T-helper 17 cell (primary cell): ENCODE measurements around the gene USP6NL. TPM values are rescaled to one million over a fixed set of nuclear protein-coding genes. Genes with fewer than 3 reads are reported as not detected.

ENCODE experiments used
- ATAC-seq: fragments of 150-1000 bp; cut with Tn5 transposase; 2 replicates; pipeline ENCODE4 v1.10.0; 2021; ENCODE audit warnings: mild to moderate bottlenecking, moderate library complexity
- DNase-seq, 3 donors: peaks; one replicate each; pipeline versions ENCODE4 v3.0.0 to v3.0.0-alpha.2; 2020 to 2021
- H3K9me3 ChIP-seq: one replicate; pipeline ENCODE4 v1.7.0; 2013; ENCODE audit warnings: low read length, mild to moderate bottlenecking; ENCODE audit not compliant: control insufficient read depth, poor library complexity, severe bottlenecking
- H3K27ac Mint-ChIP-seq: one replicate; pipeline ENCODE4 v1.8.0; 2022; ENCODE audit warnings: mild to moderate bottlenecking, moderate library complexity, mixed read lengths
- H3K27me3 Mint-ChIP-seq: one replicate; pipeline ENCODE4 v1.8.0; 2022; ENCODE audit warnings: mixed read lengths
- H3K36me3 Mint-ChIP-seq: one replicate; pipeline ENCODE4 v1.8.0; 2022; ENCODE audit warnings: low read depth, mixed read lengths
- H3K4me1 Mint-ChIP-seq: one replicate; pipeline ENCODE4 v1.8.0; 2022; ENCODE audit warnings: mild to moderate bottlenecking, mixed read lengths
- H3K4me3 Mint-ChIP-seq: one replicate; pipeline ENCODE4 v1.8.0; 2022; ENCODE audit warnings: mild to moderate bottlenecking, moderate library complexity, mixed read lengths
- total RNA-seq, 4 donors: library from RNA in 2 of 4; stranded (reverse) in 2 of 4; gene quantifications; one replicate each; pipeline ENCODE4 v1.2.3 and lab custom pipeline; 2022 to 2026

Gene USP6NL
- total RNA-seq, 2 donors from 2014 or later: 2.5 to 5.6 TPM

DNA sequence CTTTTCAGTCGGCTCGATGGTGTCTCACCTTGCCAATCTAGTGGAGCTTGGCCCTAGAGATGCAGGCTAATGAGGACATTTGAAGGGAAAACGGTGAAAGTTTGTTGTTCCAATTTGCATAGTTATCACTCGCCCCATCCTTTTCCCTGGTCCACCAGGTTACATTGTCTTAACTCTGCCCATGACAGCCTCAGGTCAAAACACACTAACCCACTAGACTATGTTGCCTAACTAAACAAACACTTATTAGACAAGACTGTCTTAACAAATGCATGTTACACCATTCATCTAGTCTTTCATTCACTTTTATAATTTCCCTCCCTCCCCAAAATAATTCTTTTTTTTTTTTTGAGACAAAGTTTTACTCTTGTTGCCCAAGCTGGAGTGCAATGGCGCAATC, 40.7 kb downstream of the USP6NL start:
- DNase-seq (no peak), ATAC-seq (no peak)
- H3K27ac Mint-ChIP-seq: no peak overlapping the region
- no peak overlapping the region for H3K4me3 Mint-ChIP-seq
- peaks cover 3% of the 10 kb centered on the region for H3K36me3 Mint-ChIP-seq
- H3K9me3 ChIP-seq: no peaks in the 10 kb centered on the region
- H3K4me1 Mint-ChIP-seq: peaks cover 11% of the 10 kb centered on the region
- peaks cover 6% of the 10 kb centered on the region for H3K27me3 Mint-ChIP-seq

GRCh38 chr10:11569471-11569870, 42.0 kb downstream of the USP6NL start:
- no peak overlapping the region for H3K4me3 Mint-ChIP-seq

DNA sequence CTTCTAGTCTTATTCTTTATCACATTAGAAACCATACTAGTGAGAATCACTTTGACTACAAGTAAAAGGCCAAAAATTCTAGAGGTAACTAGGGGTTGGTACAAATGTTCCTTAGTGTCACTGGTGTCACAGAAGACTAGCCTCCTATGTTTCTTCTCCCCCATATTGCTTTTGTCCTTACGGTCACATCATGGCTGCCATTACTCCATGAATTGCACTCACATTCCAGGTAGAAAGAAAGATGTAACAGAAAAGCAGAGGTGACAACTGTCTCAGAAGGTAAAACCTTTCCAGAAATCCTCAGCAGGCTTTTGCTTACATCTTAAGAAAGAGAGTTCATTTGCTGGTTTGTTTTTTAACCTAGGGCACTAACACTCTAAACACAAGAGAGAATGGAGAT, 42.9 kb downstream of the USP6NL start:
- H3K4me1 Mint-ChIP-seq: peaks cover 2% of the 10 kb centered on the region
- H3K27ac Mint-ChIP-seq: no peak overlapping the region
- peaks cover 3% of the 10 kb centered on the region for H3K36me3 Mint-ChIP-seq
- no peaks in the 10 kb centered on the region for H3K27me3 Mint-ChIP-seq
- no peaks in the 10 kb centered on the region for H3K9me3 ChIP-seq
- no peak for DNase-seq
- ATAC-seq: no peak
- no peak overlapping the region for H3K4me3 Mint-ChIP-seq

More at GRCh38 chr10:11569471-11569870, 42.0 kb downstream of the USP6NL start:
- peaks cover 3% of the 10 kb centered on the region for H3K36me3 Mint-ChIP-seq
- no peak for DNase-seq
- no peak overlapping the region for H3K27ac Mint-ChIP-seq
- ATAC-seq: no peak
- H3K27me3 Mint-ChIP-seq: no peaks in the 10 kb centered on the region
- peaks cover 5% of the 10 kb centered on the region for H3K4me1 Mint-ChIP-seq
- H3K9me3 ChIP-seq: no peaks in the 10 kb centered on the region

DNA sequence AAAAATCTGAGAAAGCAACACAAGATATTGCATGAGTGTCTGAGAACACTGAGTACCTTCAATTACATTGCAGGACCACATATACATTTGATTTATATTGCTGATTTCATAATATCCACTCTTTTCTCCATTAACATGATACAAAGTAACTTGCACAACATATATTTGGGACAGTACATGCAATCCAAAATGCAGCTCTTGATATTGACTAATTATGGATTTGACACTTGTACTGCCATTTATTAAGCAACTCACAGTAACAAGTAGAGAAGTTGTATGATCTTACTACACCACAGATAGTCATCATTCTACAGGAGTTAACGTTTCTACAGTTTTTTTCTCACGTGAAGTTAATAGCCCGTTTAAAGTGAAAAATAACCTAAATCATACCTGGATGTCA, 46.7 kb downstream of the USP6NL start:
- Mint-ChIP-seq H3K36me3 (peaks cover 2% of the 10 kb centered on the region), H3K27ac (no peak overlapping the region), H3K4me3 (no peak overlapping the region), H3K27me3 (peaks cover 5% of the 10 kb centered on the region), H3K4me1 (peaks cover 5% of the 10 kb centered on the region)
- ATAC-seq (no peak), DNase-seq (no peak)
- H3K9me3 ChIP-seq: no peaks in the 10 kb centered on the region

DNA sequence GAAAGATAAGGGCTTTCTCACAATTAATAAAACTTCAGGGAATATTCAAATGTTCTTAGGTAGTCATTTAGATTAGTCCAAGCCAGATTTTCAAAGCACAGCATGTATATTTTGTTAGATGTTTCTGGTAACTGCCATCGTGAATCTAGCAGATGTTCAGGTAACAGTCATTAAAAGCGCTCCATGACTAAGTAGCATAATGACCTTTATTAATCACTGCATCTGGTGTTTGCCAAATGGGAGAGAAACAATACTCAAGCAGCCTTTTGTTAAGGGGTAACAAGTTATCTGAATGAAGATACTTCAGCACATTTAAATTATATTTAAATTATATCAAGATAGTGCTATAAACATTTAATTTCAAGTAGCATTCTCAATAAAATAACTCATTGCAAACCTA, 47.5 kb downstream of the USP6NL start:
- no peaks in the 10 kb centered on the region for H3K9me3 ChIP-seq
- no peak for ATAC-seq
- H3K27ac Mint-ChIP-seq: no peak overlapping the region
- H3K27me3 Mint-ChIP-seq: peaks cover 5% of the 10 kb centered on the region
- DNase-seq: no peak
- no peak overlapping the region for H3K4me3 Mint-ChIP-seq
- peaks cover 5% of the 10 kb centered on the region for H3K4me1 Mint-ChIP-seq
- peaks cover 2% of the 10 kb centered on the region for H3K36me3 Mint-ChIP-seq

DNA sequence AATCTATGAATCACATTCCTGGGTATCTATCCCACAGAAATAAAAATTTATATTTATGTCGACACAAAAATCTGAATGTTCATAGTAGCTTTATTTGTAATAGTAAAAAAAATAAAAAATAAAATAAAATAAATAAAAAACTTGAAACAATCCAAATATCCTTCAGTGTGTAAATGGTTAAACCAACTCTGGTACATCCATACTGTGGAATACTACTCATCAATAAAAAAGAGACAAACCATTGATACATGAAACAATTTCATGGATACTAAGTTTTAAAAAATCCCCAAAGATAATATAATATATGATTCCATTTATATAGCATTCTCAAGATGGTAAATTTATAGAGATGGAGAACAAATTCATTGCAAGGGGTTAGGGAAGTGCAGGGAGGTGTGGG, 48.6 kb downstream of the USP6NL start:
- ATAC-seq: no peak
- no peaks in the 10 kb centered on the region for H3K9me3 ChIP-seq
- peaks cover 5% of the 10 kb centered on the region for H3K27me3 Mint-ChIP-seq
- peaks cover 2% of the 10 kb centered on the region for H3K36me3 Mint-ChIP-seq
- H3K27ac Mint-ChIP-seq: no peak overlapping the region
- H3K4me1 Mint-ChIP-seq: peaks cover 5% of the 10 kb centered on the region
- no peak overlapping the region for H3K4me3 Mint-ChIP-seq
- DNase-seq: no peak

- no peaks in the 10 kb centered on the region for H3K9me3 ChIP-seq
- Mint-ChIP-seq H3K27me3 (peaks cover 12% of the 10 kb centered on the region), H3K27ac (no peak overlapping the region), H3K36me3 (peaks cover 4% of the 10 kb centered on the region), H3K4me1 (peaks cover 2% of the 10 kb centered on the region), H3K4me3 (peak overlapping the region; percentile 15)
- peak; percentile 36 for ATAC-seq
- no peak for DNase-seq
Observed at GRCh38 chr10:11560076-11560709, 51.3 kb downstream of the USP6NL start.

DNA sequence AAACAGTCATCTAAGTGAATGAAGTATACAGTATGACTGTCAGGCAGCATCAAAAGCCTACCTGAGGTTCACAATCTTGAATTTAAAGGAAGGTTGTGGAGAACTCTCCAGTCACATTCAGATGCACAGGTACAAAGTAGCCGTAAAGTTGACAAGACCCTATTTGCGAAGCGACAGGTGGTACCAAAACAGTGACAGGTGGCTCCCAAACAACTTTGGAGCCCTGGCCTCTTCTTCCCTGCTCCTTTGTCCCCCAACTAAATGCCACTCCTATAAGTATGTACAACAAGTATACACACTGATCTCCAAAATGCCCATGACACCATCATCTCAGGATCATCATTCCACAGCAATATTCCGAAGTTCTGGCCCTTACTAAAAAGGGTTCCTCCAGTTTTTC, 53.5 kb downstream of the USP6NL start:
- H3K36me3 Mint-ChIP-seq: peaks cover 4% of the 10 kb centered on the region
- no peak overlapping the region for H3K4me3 Mint-ChIP-seq
- ATAC-seq (no peak), DNase-seq (no peak)
- peaks cover 12% of the 10 kb centered on the region for H3K27me3 Mint-ChIP-seq
- H3K4me1 Mint-ChIP-seq: peaks cover 6% of the 10 kb centered on the region
- no peaks in the 10 kb centered on the region for H3K9me3 ChIP-seq
- H3K27ac Mint-ChIP-seq: no peak overlapping the region

- Mint-ChIP-seq H3K27me3 (peaks cover 12% of the 10 kb centered on the region), H3K27ac (no peak overlapping the region), H3K36me3 (peaks cover 4% of the 10 kb centered on the region), H3K4me1 (peaks cover 6% of the 10 kb centered on the region), H3K4me3 (no peak overlapping the region)
- ATAC-seq: no peak
- no peak for DNase-seq
- no peaks in the 10 kb centered on the region for H3K9me3 ChIP-seq
Observed at GRCh38 chr10:11557513-11557912, 53.9 kb downstream of the USP6NL start.

DNA sequence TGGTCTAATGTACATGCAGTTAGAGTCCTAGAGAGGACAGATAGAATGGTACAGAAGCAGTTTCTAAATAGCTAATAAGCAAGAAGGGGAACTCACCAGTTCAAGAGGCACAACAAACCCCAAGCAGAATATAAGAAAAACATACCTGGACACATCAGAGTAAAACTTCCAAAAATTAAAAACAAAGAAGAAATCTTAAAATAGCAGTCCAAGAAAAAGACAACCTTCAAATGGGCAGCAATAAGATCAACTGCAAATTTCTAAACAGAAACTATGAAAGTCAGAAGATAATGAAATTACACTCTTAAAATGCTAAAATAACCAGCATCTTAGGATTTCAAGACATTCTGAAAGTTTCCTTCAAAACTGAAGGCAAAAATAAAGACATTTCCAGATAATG, 55.9 kb downstream of the USP6NL start:
- Mint-ChIP-seq H3K4me3 (no peak overlapping the region), H3K27ac (no peak overlapping the region), H3K36me3 (peaks cover 2% of the 10 kb centered on the region), H3K27me3 (peaks cover 7% of the 10 kb centered on the region), H3K4me1 (peaks cover 6% of the 10 kb centered on the region)
- no peaks in the 10 kb centered on the region for H3K9me3 ChIP-seq
- DNase-seq (no peak), ATAC-seq (no peak)

GRCh38 chr10:11553773-11554381, 57.6 kb downstream of the USP6NL start:
- peaks cover 7% of the 10 kb centered on the region for H3K27me3 Mint-ChIP-seq
- ATAC-seq: no peak
- no peak overlapping the region for H3K27ac Mint-ChIP-seq
- peaks cover 2% of the 10 kb centered on the region for H3K36me3 Mint-ChIP-seq
- H3K4me3 Mint-ChIP-seq: no peak overlapping the region
- peaks cover 6% of the 10 kb centered on the region for H3K4me1 Mint-ChIP-seq
- H3K9me3 ChIP-seq: no peaks in the 10 kb centered on the region
- DNase-seq: no peak

DNA sequence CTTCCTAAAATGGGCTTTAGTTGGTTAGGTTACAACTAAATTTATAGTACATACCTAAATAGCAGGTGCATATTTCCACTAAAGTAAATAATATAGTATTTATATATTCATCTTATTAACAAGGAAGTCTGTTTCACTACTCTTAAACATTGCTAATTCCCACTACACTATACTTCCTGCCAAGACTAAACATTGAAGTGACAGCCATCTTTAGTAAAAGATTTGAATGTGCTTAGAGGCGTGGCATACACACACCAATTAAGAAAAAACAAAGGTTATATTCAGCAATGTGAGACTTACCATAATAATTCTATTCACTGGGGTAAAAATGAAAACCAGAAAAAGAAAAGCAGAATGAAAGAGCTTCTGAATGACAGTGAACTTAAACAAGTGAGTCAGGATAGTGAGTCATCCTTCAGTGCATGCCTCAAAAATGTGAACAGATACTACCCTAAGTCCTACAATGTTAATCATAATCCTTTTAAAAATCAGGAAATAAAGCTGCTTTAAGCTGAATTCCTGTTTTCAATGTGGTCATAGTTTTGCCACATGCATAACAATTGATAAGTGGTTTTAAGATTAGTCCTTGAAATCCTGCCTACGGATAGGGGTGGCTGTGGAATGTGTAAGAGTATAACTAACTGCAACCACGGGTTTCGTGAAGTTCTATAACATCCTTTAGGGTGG, 59.4 kb downstream of the USP6NL start:
- peak; percentile 32 for ATAC-seq
- H3K27me3 Mint-ChIP-seq: no peaks in the 10 kb centered on the region
- no peaks in the 10 kb centered on the region for H3K9me3 ChIP-seq
- no peak for DNase-seq
- H3K36me3 Mint-ChIP-seq: peaks cover 2% of the 10 kb centered on the region
- no peak overlapping the region for H3K4me3 Mint-ChIP-seq
- peaks cover 6% of the 10 kb centered on the region for H3K4me1 Mint-ChIP-seq
- no peak overlapping the region for H3K27ac Mint-ChIP-seq

DNA sequence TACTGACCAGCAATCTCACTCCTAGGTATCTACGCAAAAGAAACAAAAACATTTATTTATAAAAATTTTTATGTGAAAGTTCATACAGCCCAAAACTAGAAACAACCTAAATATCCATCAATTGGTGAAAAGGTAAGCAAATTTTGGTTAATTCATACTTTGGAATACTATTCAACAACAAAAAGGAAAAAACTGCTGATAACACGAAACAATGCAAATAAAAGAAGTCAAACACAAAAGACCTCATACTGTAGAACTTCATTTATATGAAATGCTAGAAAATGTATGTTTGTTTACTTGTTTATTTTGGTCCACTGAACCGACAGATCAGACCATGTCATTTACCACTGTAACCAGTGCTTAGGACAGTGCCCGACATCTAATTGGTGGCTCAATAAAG, 60.3 kb downstream of the USP6NL start:
- Mint-ChIP-seq H3K4me3 (no peak overlapping the region), H3K4me1 (peaks cover 6% of the 10 kb centered on the region), H3K36me3 (peaks cover 2% of the 10 kb centered on the region), H3K27me3 (no peaks in the 10 kb centered on the region), H3K27ac (no peak overlapping the region)
- H3K9me3 ChIP-seq: no peaks in the 10 kb centered on the region
- ATAC-seq: no peak
- DNase-seq: no peak

DNA sequence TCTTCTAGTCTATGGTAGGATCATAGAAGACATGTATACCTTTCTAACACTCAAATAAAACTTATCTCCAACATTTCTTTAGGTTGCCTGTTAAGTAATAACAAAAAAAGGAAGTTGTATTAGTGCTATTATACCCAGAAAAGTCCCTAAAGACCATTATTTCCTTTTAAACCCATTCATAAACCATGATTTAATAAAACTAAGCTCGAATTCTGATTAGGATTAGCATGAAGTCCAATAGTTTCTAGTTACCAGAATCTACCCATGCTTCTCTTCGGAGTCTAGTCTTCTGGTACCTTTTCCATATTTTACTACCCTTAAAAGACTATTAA, 62.7 kb downstream of the USP6NL start:
- H3K9me3 ChIP-seq: no peaks in the 10 kb centered on the region
- ATAC-seq: no peak
- Mint-ChIP-seq H3K4me3 (no peak overlapping the region), H3K27ac (no peak overlapping the region), H3K36me3 (no peaks in the 10 kb centered on the region), H3K27me3 (no peaks in the 10 kb centered on the region), H3K4me1 (peaks cover 2% of the 10 kb centered on the region)
- DNase-seq: no peak
